RWPE2 (cell line): ENCODE measurements around the gene MAST2.
"Not testable (repeated sequence)": the region's sequence is repeated elsewhere in the genome, so short reads cannot be mapped to it uniquely, and the experiment has no call there.

ENCODE experiments used
- ATAC-seq: fragments of 200-7000 bp; cut with Tn5 transposase; 3 replicates; pipeline ENCODE4 v1.9.1; 2021; ENCODE audit warnings: low read depth
- DNase-seq: peaks from one replicate; pipeline ENCODE4 v3.0.0-alpha.2; 2020; ENCODE audit warnings: low spot score
- H3K27ac ChIP-seq: fragments of 450-650 bp; 2 replicates; pipeline ENCODE4 v1.5.1; 2017; ENCODE audit warnings: mild to moderate bottlenecking; ENCODE audit not compliant: poor library complexity, severe bottlenecking
- H3K27me3 ChIP-seq: fragments of 250-450 bp; sonication (Bioruptor Pico); 2 replicates; pipeline ENCODE4 v1.5.1; 2021; ENCODE audit warnings: mild to moderate bottlenecking, moderate library complexity; ENCODE audit not compliant: insufficient read depth, poor library complexity, severe bottlenecking
- H3K36me3 ChIP-seq: fragments of 250-450 bp; sonication (Bioruptor Pico); 2 replicates; pipeline ENCODE4 v1.5.1; 2020; ENCODE audit warnings: low read depth, mild to moderate bottlenecking, moderate library complexity
- H3K4me1 ChIP-seq: fragments of 250-450 bp; sonication (Bioruptor Pico); 2 replicates; pipeline ENCODE4 v1.5.1; 2021; ENCODE audit warnings: mild to moderate bottlenecking, moderate library complexity; ENCODE audit not compliant: insufficient read depth, poor library complexity, severe bottlenecking
- H3K4me3 ChIP-seq: fragments of 250-450 bp; sonication (Bioruptor Pico); 2 replicates; pipeline ENCODE4 v1.5.1; 2021; ENCODE audit warnings: mild to moderate bottlenecking, moderate library complexity; ENCODE audit not compliant: severe bottlenecking
- H3K9me3 ChIP-seq: fragments of 250-450 bp; sonication (Bioruptor Pico); 2 replicates; pipeline ENCODE4 v1.5.1; 2021; ENCODE audit warnings: mild to moderate bottlenecking, moderate library complexity; ENCODE audit not compliant: severe bottlenecking
- CTCF ChIP-seq: fragments of 450-650 bp; IDR thresholded peaks from one replicate; pipeline ENCODE4 v1.5.1; 2017; ENCODE audit warnings: mild to moderate bottlenecking, moderate library complexity; ENCODE audit not compliant: poor library complexity, severe bottlenecking

Gene MAST2

GRCh38 chr1:45834689-45835088, 31.3 kb downstream of the MAST2 start:
- Histone ChIP-seq H3K27ac (no peak overlapping the region), H3K36me3 (peaks cover 9% of the 10 kb centered on the region; the same call in 1 of the 2 replicates), H3K4me3 (no peak overlapping the region), H3K9me3 (no peaks in the 10 kb centered on the region), H3K4me1 (no peaks in the 10 kb centered on the region), H3K27me3 (no peaks in the 10 kb centered on the region)
- no peak for DNase-seq
- TF ChIP-seq CTCF: no peak
- ATAC-seq: no peak

DNA sequence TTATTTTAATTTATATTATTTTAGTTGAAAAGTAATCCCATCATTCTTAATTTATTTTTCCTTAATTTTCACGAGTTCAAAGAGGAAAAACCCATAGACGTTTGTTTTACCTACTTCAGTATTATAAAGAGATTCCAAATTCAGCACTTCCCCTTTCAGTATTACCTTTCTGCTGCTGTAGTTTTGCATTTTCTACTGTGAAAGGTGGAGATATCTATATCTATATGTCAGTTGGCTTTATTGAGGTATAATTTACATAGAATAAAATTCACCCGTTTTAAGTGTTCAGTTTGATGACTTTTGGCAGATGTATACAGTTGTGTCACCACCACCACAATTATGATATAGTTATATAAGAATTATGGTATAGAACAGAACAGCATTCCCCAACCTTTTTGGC, 33.0 kb downstream of the MAST2 start:
- no peaks in the 10 kb centered on the region for H3K4me1 ChIP-seq

GRCh38 chr1:45836861-45837260, 33.4 kb downstream of the MAST2 start:
- not testable (repeated sequence) for H3K9me3 ChIP-seq, H3K27ac ChIP-seq, H3K36me3 ChIP-seq, ATAC-seq, H3K27me3 ChIP-seq, H3K4me1 ChIP-seq, DNase-seq, H3K4me3 ChIP-seq

More for the DNA sequence above, 33.0 kb downstream of the MAST2 start:
- no peak for TF ChIP-seq CTCF
- H3K4me3 ChIP-seq: no peak overlapping the region
- H3K36me3 ChIP-seq: 0 out of 2 replicates have a peak, but pooled peaks cover 8% of the 10 kb centered on the region
- ATAC-seq: no peak
- H3K9me3 ChIP-seq: no peaks in the 10 kb centered on the region
- H3K27ac ChIP-seq: no peak overlapping the region
- no peak for DNase-seq
- no peaks in the 10 kb centered on the region for H3K27me3 ChIP-seq

- H3K36me3 ChIP-seq, ATAC-seq, DNase-seq, H3K4me1 ChIP-seq, H3K9me3 ChIP-seq, H3K4me3 ChIP-seq, H3K27ac ChIP-seq, H3K27me3 ChIP-seq: not testable (repeated sequence)
These were observed 34.9 kb downstream of the MAST2 start for GRCh38 chr1:45838322-45838721.

DNA sequence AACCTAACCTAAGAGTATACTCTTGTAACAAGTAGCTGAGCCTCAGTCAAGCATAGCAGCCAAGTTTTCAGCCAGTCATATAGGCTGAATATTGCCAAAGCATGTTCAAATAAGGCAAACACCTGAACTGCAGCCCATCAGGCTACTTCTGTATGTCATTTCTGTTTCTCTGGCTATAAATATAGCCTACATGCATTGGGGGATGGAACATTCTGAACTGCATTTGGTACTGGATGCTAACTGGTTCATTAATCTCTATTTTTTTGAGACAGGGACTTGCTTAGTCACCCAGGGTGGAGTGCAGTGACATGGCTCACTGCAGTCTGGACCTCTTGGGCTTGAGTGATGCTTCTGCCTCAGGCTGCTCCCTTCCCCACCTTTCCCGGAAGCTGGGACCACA, 37.3 kb downstream of the MAST2 start:
- no peak for DNase-seq
- TF ChIP-seq CTCF: no peak
- H3K4me3 ChIP-seq: no peak overlapping the region

GRCh38 chr1:45842786-45843185, 39.4 kb downstream of the MAST2 start:
- peaks cover 2% of the 10 kb centered on the region for H3K9me3 ChIP-seq

More for the DNA sequence above, 37.3 kb downstream of the MAST2 start:
- no peak for ATAC-seq
- Histone ChIP-seq H3K9me3 (peaks cover 2% of the 10 kb centered on the region), H3K27ac (no peak overlapping the region), H3K4me1 (no peaks in the 10 kb centered on the region), H3K36me3 (no peaks in the 10 kb centered on the region), H3K27me3 (no peaks in the 10 kb centered on the region)

More at GRCh38 chr1:45842786-45843185, 39.4 kb downstream of the MAST2 start:
- no peak for ATAC-seq
- Histone ChIP-seq H3K4me3 (no peak overlapping the region), H3K27me3 (no peaks in the 10 kb centered on the region), H3K36me3 (no peaks in the 10 kb centered on the region), H3K27ac (no peak overlapping the region), H3K4me1 (no peaks in the 10 kb centered on the region)
- no peak for DNase-seq
- no peak for TF ChIP-seq CTCF
